Esophagus muscularis mucosa (tissue), 3 donors: ENCODE data around the gene DNASE1L1.

ENCODE experiments used
- POLR2A ChIP-seq: fragments of 450-650 bp; IDR thresholded peaks from one replicate; pipeline ENCODE4 v1.6.1; 2017; ENCODE audit warnings: antibody characterized with exemption, moderate library complexity, mild to moderate bottlenecking, low read depth
- POLR2AphosphoS5 ChIP-seq, 2 donors: sonication (generic); formaldehyde crosslinking; IDR thresholded peaks; one replicate each; pipeline ENCODE4 v1.6.1; 2017; ENCODE audit warnings: antibody characterized with exemption in 2 of 2
- TF ChIP-seq, protein P1 (sequence below), 3 experiments: fragments of 200-600 bp in 2 of 3; fragments of 450-650 bp in 1 of 3; sonication (generic) in 2 of 3; IDR thresholded peaks; one replicate each; pipeline ENCODE4 v1.5.1; 2017 to 2019; ENCODE audit warnings: antibody characterized with exemption in 3 of 3, mild to moderate bottlenecking in 2 of 3, moderate library complexity in 1 of 3

DNA sequence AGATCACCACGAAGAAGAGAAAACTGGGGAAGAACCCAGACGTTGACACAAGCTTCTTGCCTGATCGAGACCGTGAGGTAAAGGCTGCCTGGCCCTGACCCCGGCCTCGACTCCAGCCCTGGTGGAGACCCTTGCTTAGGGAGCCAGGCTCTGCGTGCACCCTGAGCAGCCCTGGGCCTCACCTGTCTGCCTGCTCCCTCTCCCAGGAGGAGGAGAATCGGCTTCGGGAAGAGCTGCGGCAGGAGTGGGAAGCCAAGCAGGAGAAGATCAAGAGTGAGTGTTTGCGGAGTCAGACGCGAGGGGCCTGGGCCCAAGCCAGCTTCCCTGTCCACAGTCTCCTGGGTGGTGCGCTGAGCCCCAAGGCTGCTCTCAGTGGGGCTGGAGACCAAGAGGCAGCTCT is 39.4 kb upstream of the DNASE1L1 start:
- TF ChIP-seq, protein P1, sequence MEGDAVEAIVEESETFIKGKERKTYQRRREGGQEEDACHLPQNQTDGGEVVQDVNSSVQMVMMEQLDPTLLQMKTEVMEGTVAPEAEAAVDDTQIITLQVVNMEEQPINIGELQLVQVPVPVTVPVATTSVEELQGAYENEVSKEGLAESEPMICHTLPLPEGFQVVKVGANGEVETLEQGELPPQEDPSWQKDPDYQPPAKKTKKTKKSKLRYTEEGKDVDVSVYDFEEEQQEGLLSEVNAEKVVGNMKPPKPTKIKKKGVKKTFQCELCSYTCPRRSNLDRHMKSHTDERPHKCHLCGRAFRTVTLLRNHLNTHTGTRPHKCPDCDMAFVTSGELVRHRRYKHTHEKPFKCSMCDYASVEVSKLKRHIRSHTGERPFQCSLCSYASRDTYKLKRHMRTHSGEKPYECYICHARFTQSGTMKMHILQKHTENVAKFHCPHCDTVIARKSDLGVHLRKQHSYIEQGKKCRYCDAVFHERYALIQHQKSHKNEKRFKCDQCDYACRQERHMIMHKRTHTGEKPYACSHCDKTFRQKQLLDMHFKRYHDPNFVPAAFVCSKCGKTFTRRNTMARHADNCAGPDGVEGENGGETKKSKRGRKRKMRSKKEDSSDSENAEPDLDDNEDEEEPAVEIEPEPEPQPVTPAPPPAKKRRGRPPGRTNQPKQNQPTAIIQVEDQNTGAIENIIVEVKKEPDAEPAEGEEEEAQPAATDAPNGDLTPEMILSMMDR (IDR thresholded peaks at IDR 0.05) = no peak
- TF ChIP-seq POLR2AphosphoS5 (IDR thresholded peaks at IDR 0.05) (no peak), POLR2A (no peak)
